PFSK-1 (cell line): ENCODE measurements around the gene ECD.

Experiments used
- POLR2AphosphoS5 ChIP-seq: IDR thresholded peaks from 2 replicates; pipeline ENCODE4 v1.6.1; 2012; ENCODE audit warnings: low read depth, mild to moderate bottlenecking, control low read depth, low read length, moderate library complexity
- REST ChIP-seq, 2 experiments: IDR thresholded peaks; 2 replicates each; pipeline versions ENCODE4 v1.6.1 to v1.8.0; 2011 to 2012; ENCODE audit warnings: low read depth in 2 of 2, low read length in 2 of 2, control low read depth in 1 of 2, inconsistent platforms in 1 of 2, mild to moderate bottlenecking in 1 of 2, moderate library complexity in 1 of 2; ENCODE audit not compliant: insufficient read depth in 1 of 2
- TAF1 ChIP-seq: IDR thresholded peaks from 2 replicates; pipeline ENCODE4 v1.6.1; 2012; ENCODE audit warnings: low read length, control low read depth, borderline replicate concordance; ENCODE audit not compliant: insufficient read depth

GRCh38 chr10:73084209-73084608, 83.6 kb downstream of the ECD start:
- no peak for TF ChIP-seq TAF1
- TF ChIP-seq REST (IDR thresholded peaks at IDR 0.05; ENCODE audit: insufficient read depth in 1 of 2, low read depth in 2 of 2, low read length in 2 of 2) = no peak
- TF ChIP-seq POLR2AphosphoS5 = no peak
